SU-DHL-6 (cell line): ENCODE measurements around the gene CAB39.

ENCODE experiments used
- H2AFZ ChIP-seq: fragments of 200-600 bp; sonication (generic); 2 replicates; pipeline ENCODE4 v1.6.1; 2014; ENCODE audit warnings: low read depth, mild to moderate bottlenecking, moderate library complexity, mixed read lengths, antibody characterized with exemption, low read length; ENCODE audit not compliant: severe bottlenecking
- H3F3A ChIP-seq: fragments of 200-600 bp; shearing (Covaris generic); 2 replicates; pipeline ENCODE4 v1.6.0; 2016; ENCODE audit warnings: antibody characterized with exemption, mild to moderate bottlenecking; ENCODE audit not compliant: insufficient read depth
- H3K27ac ChIP-seq: fragments of 200-600 bp; sonication (generic); 2 replicates; pipeline ENCODE4 v1.5.1; 2016; ENCODE audit warnings: low read depth, mild to moderate bottlenecking, low read length, moderate library complexity, mixed read lengths
- H3K27me3 ChIP-seq: fragments of 200-600 bp; sonication (generic), shearing (Covaris generic); 2 replicates; pipeline ENCODE4 v1.6.0; 2014; ENCODE audit warnings: mild to moderate bottlenecking, low read length
- H3K36me3 ChIP-seq: fragments of 200-600 bp; sonication (generic); 2 replicates; pipeline ENCODE4 v1.6.1; 2014; ENCODE audit warnings: mild to moderate bottlenecking, low read length, mixed read lengths
- H3K4me2 ChIP-seq: fragments of 300-600, 200-600 bp; shearing (Covaris generic), sonication (generic); 2 replicates; pipeline ENCODE4 v1.6.0; 2014; ENCODE audit warnings: low read length, low read depth, mild to moderate bottlenecking; ENCODE audit not compliant: poor library complexity, severe bottlenecking
- H3K4me3 ChIP-seq: fragments of 200-600 bp; sonication (generic); 2 replicates; pipeline ENCODE4 v1.5.1; 2014; ENCODE audit warnings: antibody characterized with exemption, low read length, mild to moderate bottlenecking, mixed read lengths; ENCODE audit not compliant: insufficient read depth, poor library complexity, severe bottlenecking
- H3K79me2 ChIP-seq: fragments of 200-600 bp; sonication (generic); 2 replicates; pipeline ENCODE4 v1.6.1; 2014; ENCODE audit warnings: mild to moderate bottlenecking, low read length, moderate library complexity; ENCODE audit not compliant: insufficient read depth
- H3K9ac ChIP-seq: fragments of 200-600 bp; sonication (generic); 2 replicates; pipeline ENCODE4 v1.7.0; 2014; ENCODE audit warnings: mild to moderate bottlenecking, low read length
- H3K9me2 ChIP-seq: fragments of 200-600 bp; sonication (generic); replicated peaks from 2 replicates; pipeline ENCODE4 v1.6.1; 2014; ENCODE audit warnings: low read length; ENCODE audit not compliant: insufficient read depth
- H3K9me3 ChIP-seq: fragments of 200-600 bp; sonication (generic); 2 replicates; pipeline ENCODE4 v1.6.1; 2014; ENCODE audit warnings: low read length, mixed read lengths; ENCODE audit not compliant: insufficient read depth
- H4K20me1 ChIP-seq: fragments of 200-600 bp; sonication (generic); 2 replicates; pipeline ENCODE4 v1.6.1; 2014; ENCODE audit warnings: low read depth, mild to moderate bottlenecking, antibody characterized with exemption, low read length, moderate library complexity, mixed read lengths
- CTCF ChIP-seq: fragments of 200-600 bp; sonication (generic); IDR thresholded peaks from one replicate; pipeline ENCODE4 v1.5.1; 2017; ENCODE audit warnings: antibody characterized with exemption, mild to moderate bottlenecking, low read length, moderate library complexity; ENCODE audit not compliant: insufficient read depth, poor library complexity, severe bottlenecking
- EZH2phosphoT487 ChIP-seq: fragments of 200-600 bp; sonication (generic), shearing (Covaris generic); conservative IDR thresholded peaks from 2 replicates; pipeline ENCODE4 v1.6.1; 2018; ENCODE audit warnings: mild to moderate bottlenecking, antibody characterized with exemption, low read length, moderate library complexity, mixed read lengths

CAB39 gene

DNA sequence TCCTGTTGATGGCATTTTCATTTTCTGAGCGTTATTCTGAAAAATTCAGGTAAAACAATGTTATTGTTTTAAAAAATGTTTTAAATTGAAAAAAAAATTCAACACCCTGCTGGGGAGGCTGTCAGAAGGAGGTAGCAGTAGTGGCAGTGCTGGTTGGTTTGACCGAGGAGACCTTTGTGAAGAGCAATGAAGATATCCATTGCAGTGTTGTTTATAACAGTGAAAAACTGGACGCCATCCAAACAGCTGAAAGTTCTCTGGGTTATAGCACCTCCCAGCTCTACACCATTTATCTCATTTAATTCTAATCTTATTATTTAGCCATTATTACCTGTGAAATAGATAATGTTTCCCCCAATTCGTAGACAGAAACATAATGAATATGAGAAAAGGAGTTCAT is 139.5 kb downstream of the CAB39 start:
- H3K79me2 ChIP-seq, result no peaks in the 10 kb centered on the region
- no peaks in the 10 kb centered on the region for H3K27me3 ChIP-seq
- no peak overlapping the region for H2AFZ ChIP-seq
- no peak overlapping the region for H3K27ac ChIP-seq
- no peak overlapping the region for H3K4me2 ChIP-seq
- H3K9ac ChIP-seq, result no peak overlapping the region
- no peaks in the 10 kb centered on the region for H3K9me3 ChIP-seq
- H3F3A ChIP-seq, result no peaks in the 10 kb centered on the region
- H3K4me3 ChIP-seq, result no peak overlapping the region
- H4K20me1 ChIP-seq, result no peaks in the 10 kb centered on the region
- TF ChIP-seq CTCF (no peak), EZH2phosphoT487 (no peak)
- no peaks in the 10 kb centered on the region for H3K9me2 ChIP-seq
- H3K36me3 ChIP-seq, result no peaks in the 10 kb centered on the region

DNA sequence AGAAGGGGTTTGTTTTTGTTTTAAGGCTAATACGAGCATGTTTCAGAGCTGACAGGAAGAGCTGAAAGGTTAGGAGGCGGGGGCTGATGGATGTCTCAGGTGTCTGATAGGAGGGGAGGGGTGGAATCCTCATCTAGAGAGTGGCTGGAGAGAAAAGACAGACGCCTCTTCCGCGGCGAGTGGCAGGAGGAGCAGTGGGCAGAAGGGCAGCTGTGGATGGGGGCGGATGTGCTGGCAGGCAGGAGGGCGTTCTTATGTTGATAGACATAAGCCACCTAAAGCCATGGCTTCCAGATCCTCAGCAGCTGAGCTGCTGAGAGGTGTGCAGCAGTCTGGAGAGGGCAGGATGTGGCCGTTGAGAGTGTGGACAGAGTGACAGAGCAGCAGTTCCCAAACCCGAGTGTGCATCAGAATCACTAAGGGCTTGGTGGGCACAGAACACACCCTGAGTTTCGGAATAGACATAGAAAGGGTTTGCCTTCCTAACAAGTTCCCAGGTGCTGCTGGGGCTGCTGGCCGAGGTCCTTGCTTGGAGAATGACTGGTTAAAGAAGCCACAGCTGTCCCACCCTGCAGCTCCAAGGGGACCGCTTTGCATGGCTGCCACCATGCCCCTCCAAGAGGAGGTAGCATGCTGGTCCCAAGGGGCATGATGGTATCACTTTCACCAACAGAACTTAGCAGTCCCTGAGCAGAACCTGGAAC is 149.1 kb downstream of the CAB39 start:
- Histone ChIP-seq H3K4me3 (no peak overlapping the region), H3K9me2 (no peaks in the 10 kb centered on the region), H3K36me3 (no peaks in the 10 kb centered on the region), H3K9ac (no peak overlapping the region), H3K4me2 (no peak overlapping the region), H3K9me3 (no peaks in the 10 kb centered on the region), H3K27me3 (no peaks in the 10 kb centered on the region), H3K79me2 (no peaks in the 10 kb centered on the region), H2AFZ (no peak overlapping the region), H3K27ac (no peak overlapping the region), H4K20me1 (no peaks in the 10 kb centered on the region), H3F3A (no peaks in the 10 kb centered on the region)
- TF ChIP-seq CTCF (no peak), EZH2phosphoT487 (no peak)

DNA sequence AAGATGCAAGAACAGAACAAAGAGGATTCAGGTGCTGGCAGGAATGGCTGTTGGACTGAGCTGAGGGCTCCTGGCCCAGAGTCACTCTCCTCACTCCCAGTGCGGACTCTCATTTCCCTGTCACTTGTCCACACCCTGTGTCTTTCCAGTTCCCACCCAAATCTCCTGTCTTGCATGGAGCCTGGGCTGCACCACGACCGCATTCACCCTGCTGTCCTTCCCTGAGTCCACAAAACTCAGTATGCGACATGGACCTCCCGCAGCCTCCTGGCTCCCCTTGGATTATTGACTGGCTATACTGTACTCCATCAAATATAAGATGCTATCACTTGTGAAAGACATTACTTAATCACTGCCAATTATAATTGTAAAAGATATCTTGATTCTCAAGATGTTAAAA is 149.7 kb downstream of the CAB39 start:
- Histone ChIP-seq H3K79me2 (no peaks in the 10 kb centered on the region), H3K4me2 (no peak overlapping the region), H3K27me3 (no peaks in the 10 kb centered on the region), H4K20me1 (no peaks in the 10 kb centered on the region), H3K9me2 (no peaks in the 10 kb centered on the region), H3K9me3 (no peaks in the 10 kb centered on the region), H2AFZ (no peak overlapping the region), H3K9ac (no peak overlapping the region), H3K27ac (no peak overlapping the region), H3K36me3 (no peaks in the 10 kb centered on the region), H3K4me3 (no peak overlapping the region), H3F3A (no peaks in the 10 kb centered on the region)
- TF ChIP-seq CTCF, result no peak
- TF ChIP-seq EZH2phosphoT487, result no peak
